Liver (tissue), 9 donors: Measurements from ENCODE around the gene CFDP1. TPM values are rescaled to one million over a fixed set of nuclear protein-coding genes. Genes with fewer than 3 reads are reported as not detected.
A peak's percentile ranks its signal among the peaks of the same experiment; 100 is the strongest.

ENCODE experiments used
- DNase-seq: peaks from one replicate; pipeline ENCODE4 v3.0.0-alpha.2; 2017; ENCODE audit warnings: low spot score
- H3K27ac ChIP-seq, 2 donors: one replicate each; pipeline ENCODE4 v1.7.0; 2013; ENCODE audit warnings: inconsistent platforms in 2 of 2, low read length in 2 of 2, control low read depth in 1 of 2, low read depth in 1 of 2, mild to moderate bottlenecking in 1 of 2
- H3K27me3 ChIP-seq, 4 donors: one replicate each; pipeline versions ENCODE4 v1.6.1 to v1.7.0; 2013; ENCODE audit warnings: low read length in 3 of 4, inconsistent platforms in 1 of 4, mild to moderate bottlenecking in 1 of 4, moderate library complexity in 1 of 4; ENCODE audit not compliant: control insufficient read depth in 4 of 4, insufficient read depth in 4 of 4
- H3K36me3 ChIP-seq, 4 donors: one replicate each; pipeline versions ENCODE4 v1.6.1 to v1.7.0; 2013; ENCODE audit warnings: low read length in 3 of 4, mild to moderate bottlenecking in 3 of 4, low read depth in 1 of 4, moderate library complexity in 1 of 4; ENCODE audit not compliant: control insufficient read depth in 4 of 4, insufficient read depth in 3 of 4
- H3K4me1 ChIP-seq, 4 donors: one replicate each; pipeline versions ENCODE4 v1.6.1 to v1.7.0; 2013; ENCODE audit warnings: low read length in 3 of 4, mild to moderate bottlenecking in 3 of 4, moderate library complexity in 1 of 4; ENCODE audit not compliant: control insufficient read depth in 4 of 4, insufficient read depth in 4 of 4
- H3K4me3 ChIP-seq, 3 donors: one replicate each; pipeline versions ENCODE4 v1.6.1 to v1.7.0; 2013; ENCODE audit warnings: low read length in 3 of 3, control low read depth in 1 of 3, low read depth in 1 of 3, mild to moderate bottlenecking in 1 of 3
- H3K9ac ChIP-seq, 2 donors: one replicate each; pipeline ENCODE4 v1.7.0; 2013; ENCODE audit warnings: low read length in 2 of 2, mild to moderate bottlenecking in 2 of 2, moderate library complexity in 2 of 2, control low read depth in 1 of 2, low read depth in 1 of 2
- H3K9me3 ChIP-seq, 4 donors: one replicate each; pipeline versions ENCODE4 v1.6.1 to v1.7.0; 2013; ENCODE audit warnings: low read length in 3 of 4; ENCODE audit not compliant: control insufficient read depth in 4 of 4
- CTCF ChIP-seq: fragments of 150-350 bp; IDR thresholded peaks from 2 replicates; pipeline ENCODE4 v1.5.1; 2017; ENCODE audit warnings: improper control_type of control experiment, low read depth, low read length; ENCODE audit not compliant: missing input control
- EGR1 ChIP-seq, 2 donors: IDR thresholded peaks; 2 replicates each; pipeline ENCODE4 v1.6.1; 2016 to 2018; ENCODE audit warnings: antibody characterized with exemption in 2 of 2, low read depth in 2 of 2
- FOXA1 ChIP-seq: IDR thresholded peaks from 2 replicates; pipeline ENCODE4 v1.6.1; 2016; ENCODE audit warnings: antibody characterized with exemption
- FOXA2 ChIP-seq: IDR thresholded peaks from 2 replicates; pipeline ENCODE4 v1.6.1; 2016; ENCODE audit warnings: antibody characterized with exemption
- GABPA ChIP-seq, 2 donors: IDR thresholded peaks in 1 of 2; conservative IDR thresholded peaks in 1 of 2; 2 replicates each; pipeline ENCODE4 v1.6.1; 2016; ENCODE audit warnings: antibody characterized with exemption in 2 of 2, mild to moderate bottlenecking in 1 of 2, moderate library complexity in 1 of 2
- HNF4A ChIP-seq, 2 donors: conservative IDR thresholded peaks; 2 replicates each; pipeline ENCODE4 v1.6.1; 2016; ENCODE audit warnings: antibody characterized with exemption in 2 of 2, mild to moderate bottlenecking in 2 of 2
- HNF4G ChIP-seq: IDR thresholded peaks from 2 replicates; pipeline ENCODE4 v1.6.1; 2016; ENCODE audit warnings: antibody characterized with exemption
- JUND ChIP-seq, 2 donors: IDR thresholded peaks; 2 replicates each; pipeline ENCODE4 v1.6.1; 2016; ENCODE audit warnings: antibody characterized with exemption in 2 of 2
- MAX ChIP-seq: IDR thresholded peaks from 2 replicates; pipeline ENCODE4 v1.6.1; 2016; ENCODE audit warnings: antibody characterized with exemption
- RAD21 ChIP-seq, 2 donors: IDR thresholded peaks; 2 replicates each; pipeline ENCODE4 v1.6.1; 2016; ENCODE audit warnings: antibody characterized with exemption in 2 of 2, mild to moderate bottlenecking in 2 of 2
- REST ChIP-seq: IDR thresholded peaks from 2 replicates; pipeline ENCODE4 v1.6.1; 2016; ENCODE audit warnings: antibody characterized with exemption, mild to moderate bottlenecking
- RXRA ChIP-seq, 2 donors: IDR thresholded peaks; 2 replicates each; pipeline ENCODE4 v1.6.1; 2017 to 2018; ENCODE audit warnings: antibody characterized with exemption in 2 of 2, mild to moderate bottlenecking in 1 of 2
- SP1 ChIP-seq: IDR thresholded peaks from 2 replicates; pipeline ENCODE4 v1.6.1; 2018; ENCODE audit warnings: antibody characterized with exemption, mild to moderate bottlenecking
- TAF1 ChIP-seq: conservative IDR thresholded peaks from 2 replicates; pipeline ENCODE4 v1.6.1; 2016; ENCODE audit warnings: antibody characterized with exemption, mild to moderate bottlenecking
- YY1 ChIP-seq: IDR thresholded peaks from 2 replicates; pipeline ENCODE4 v1.6.1; 2016; ENCODE audit warnings: antibody characterized with exemption, mild to moderate bottlenecking
- WGBS: extraction: QIAGEN DNeasy Blood & Tissue Kit; methylation state at CpG from one replicate; pipeline ENCODE4 v1.1.7; 2013; 5-methylcytosine and 5-hydroxymethylcytosine counted together
- polyA plus RNA-seq, 2 donors: library from polyadenylated mRNA; stranded (reverse) in 1 of 2; unstranded in 1 of 2; fragments of 200-250 nt in 1 of 2; fragments of >200 nt in 1 of 2; fragmentation: Nextera tagmentation in 1 of 2; extraction: Ambion mirVana in 1 of 2; gene quantifications; one replicate each; pipeline versions ENCODE4 v1.2.1 to v1.2.3, GENCODE V29; 2013 to 2015
- total RNA-seq, 2 donors: library from RNA; depleted of rRNA; stranded (reverse); fragments of >200 nt; gene quantifications; one replicate each; pipeline ENCODE4 v1.2.3, GENCODE V29; 2014
- TF ChIP-seq, protein P1 (sequence below): IDR thresholded peaks from 2 replicates; pipeline ENCODE4 v1.6.1; 2016; ENCODE audit warnings: antibody characterized with exemption
- donor health status: healthy.
- donor health status: healthy.
- donor health status: healthy.
- donor health status: healthy.
- donor health status: healthy.

Gene CFDP1
- total and polyA plus RNA-seq, 4 donors: 20.5 to 49.2 (median 33.9) TPM

- WGBS: 49% methylated on average over 3 of the region's 3 CpGs
- Histone ChIP-seq H3K27me3 (no peaks in the 10 kb centered on the region), H3K4me1 (peaks cover 0 to 11% (median 2%) of the 10 kb centered on the region in 4 donors), H3K4me3 (no peak overlapping the region), H3K9me3 (no peaks in the 10 kb centered on the region), H3K27ac (peak overlapping the region in 1 of 2 donors; percentile 12), H3K36me3 (no peaks in the 10 kb centered on the region), H3K9ac (no peak overlapping the region)
- no peak for DNase-seq
- no peak for TF ChIP-seq FOXA1
- TF ChIP-seq RAD21 (IDR thresholded peaks at IDR 0.05): peak; percentile 49 to 68
- no peak for TF ChIP-seq EGR1 (IDR thresholded peaks at IDR 0.05; ENCODE audit: low read depth in 2 of 2)
- peak in 1 of 2 donors; percentile 14 for TF ChIP-seq RXRA (IDR thresholded peaks at IDR 0.05)
- TF ChIP-seq JUND (IDR thresholded peaks at IDR 0.05): no peak
Observed at GRCh38 chr16:75320435-75320834, 112.9 kb downstream of the CFDP1 start.

GRCh38 chr16:75319513-75320411 is 113.5 kb downstream of the CFDP1 start:
- H3K9me3 ChIP-seq: no peaks in the 10 kb centered on the region
- DNase-seq: no peak
- no peak overlapping the region for H3K4me3 ChIP-seq
- H3K27ac ChIP-seq: peak overlapping the region in 1 of 2 donors; percentile 12
- H3K27me3 ChIP-seq: no peaks in the 10 kb centered on the region
- H3K4me1 ChIP-seq: peaks cover 0 to 11% (median 1%) of the 10 kb centered on the region in 4 donors
- WGBS: 80% methylated on average over 13 of the region's 13 CpGs
- TF ChIP-seq FOXA1 (no peak), JUND (IDR thresholded peaks at IDR 0.05) (no peak), GABPA (IDR thresholded peaks at IDR 0.05 in 1 of 2, conservative IDR thresholded peaks at IDR 0.05 in 1 of 2) (no peak), TAF1 (no peak), EGR1 (IDR thresholded peaks at IDR 0.05; ENCODE audit: low read depth in 2 of 2) (no peak), HNF4A (conservative IDR thresholded peaks at IDR 0.05) (no peak), MAX (no peak), FOXA2 (no peak), YY1 (no peak), SP1 (no peak), REST (no peak), RXRA (IDR thresholded peaks at IDR 0.05) (no peak), HNF4G (no peak), CTCF (no peak)
- TF ChIP-seq, protein P1, sequence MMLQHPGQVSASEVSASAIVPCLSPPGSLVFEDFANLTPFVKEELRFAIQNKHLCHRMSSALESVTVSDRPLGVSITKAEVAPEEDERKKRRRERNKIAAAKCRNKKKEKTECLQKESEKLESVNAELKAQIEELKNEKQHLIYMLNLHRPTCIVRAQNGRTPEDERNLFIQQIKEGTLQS: no peak
- no peaks in the 10 kb centered on the region for H3K36me3 ChIP-seq
- H3K9ac ChIP-seq: no peak overlapping the region
